ENCODE results near the gene OGFOD3.

DNA sequence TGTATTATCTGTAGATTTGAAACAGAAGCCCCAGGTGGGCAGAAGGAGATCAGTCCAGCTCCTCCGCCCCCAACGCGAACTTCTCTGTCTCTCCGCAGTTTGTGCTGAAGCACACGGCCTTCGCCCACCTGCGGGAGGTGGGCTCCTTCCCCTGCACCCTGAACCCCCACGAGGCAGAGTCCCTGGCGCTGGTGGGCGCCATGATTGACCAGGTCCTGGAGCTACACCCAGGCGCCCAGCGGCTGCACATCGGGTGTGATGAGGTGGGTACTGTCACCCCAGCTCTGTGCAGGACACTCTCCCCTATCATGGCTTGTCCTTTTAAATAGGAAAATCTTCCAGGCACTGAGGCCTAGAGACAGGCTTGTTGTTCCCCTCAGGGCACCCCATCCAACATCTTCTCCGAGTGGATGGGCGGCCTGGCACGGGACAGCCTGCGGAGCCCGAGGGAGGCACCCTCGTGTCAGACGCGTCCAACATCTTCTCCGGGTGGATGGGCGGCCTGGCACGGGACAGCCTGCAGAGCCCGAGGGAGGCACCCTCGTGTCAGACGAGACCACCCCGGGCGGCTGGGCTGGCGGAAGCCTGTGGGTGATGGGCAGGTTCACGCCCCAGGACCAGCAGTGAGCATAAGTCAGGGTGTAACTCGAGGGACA is 15.3 kb upstream of the OGFOD3 start:
- no peak for TF ChIP-seq ESRRB (CRISPR knock-in tag; IDR thresholded peaks at IDR 0.05; ENCODE audit: borderline replicate concordance)
- no peak for TF ChIP-seq HNRNPL (IDR thresholded peaks at IDR 0.05; ENCODE audit: low read depth, low read length)
- TF ChIP-seq POLR2A (conservative IDR thresholded peaks at IDR 0.05) = no peak
- no peak for TF ChIP-seq YY1 (IDR thresholded peaks at IDR 0.05; ENCODE audit: borderline replicate concordance in 1 of 3, control insufficient read depth in 1 of 3, extremely low read depth in 1 of 3, insufficient read depth in 3 of 3, insufficient read length in 1 of 3, insufficient replicate concordance in 2 of 3, low read depth in 1 of 3, low read length in 2 of 3)
- no peak for TF ChIP-seq NRF1 (conservative IDR thresholded peaks at IDR 0.05 in 1 of 2, IDR thresholded peaks at IDR 0.05 in 1 of 2)
- TF ChIP-seq, protein P1, sequence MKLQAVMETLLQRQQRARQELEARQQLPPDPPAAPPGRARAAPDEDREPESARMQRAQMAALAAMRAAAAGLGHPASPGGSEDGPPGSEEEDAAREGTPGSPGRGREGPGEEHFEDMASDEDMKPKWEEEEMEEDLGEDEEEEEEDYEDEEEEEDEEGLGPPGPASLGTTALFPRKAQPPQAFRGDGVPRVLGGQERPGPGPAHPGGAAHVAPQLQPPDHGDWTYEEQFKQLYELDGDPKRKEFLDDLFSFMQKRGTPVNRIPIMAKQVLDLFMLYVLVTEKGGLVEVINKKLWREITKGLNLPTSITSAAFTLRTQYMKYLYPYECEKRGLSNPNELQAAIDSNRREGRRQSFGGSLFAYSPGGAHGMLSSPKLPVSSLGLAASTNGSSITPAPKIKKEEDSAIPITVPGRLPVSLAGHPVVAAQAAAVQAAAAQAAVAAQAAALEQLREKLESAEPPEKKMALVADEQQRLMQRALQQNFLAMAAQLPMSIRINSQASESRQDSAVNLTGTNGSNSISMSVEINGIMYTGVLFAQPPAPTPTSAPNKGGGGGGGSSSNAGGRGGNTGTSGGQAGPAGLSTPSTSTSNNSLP (IDR thresholded peaks at IDR 0.05; ENCODE audit: borderline replicate concordance, low read depth, low read length) = no peak
